ENCODE measurements around the gene IQCH. TPM values are rescaled to one million over a fixed set of nuclear protein-coding genes. Genes with fewer than 3 reads are reported as not detected.

IQCH gene
- total RNA-seq, 1 experiment from 2014 or later, result 1.1 TPM

DNA sequence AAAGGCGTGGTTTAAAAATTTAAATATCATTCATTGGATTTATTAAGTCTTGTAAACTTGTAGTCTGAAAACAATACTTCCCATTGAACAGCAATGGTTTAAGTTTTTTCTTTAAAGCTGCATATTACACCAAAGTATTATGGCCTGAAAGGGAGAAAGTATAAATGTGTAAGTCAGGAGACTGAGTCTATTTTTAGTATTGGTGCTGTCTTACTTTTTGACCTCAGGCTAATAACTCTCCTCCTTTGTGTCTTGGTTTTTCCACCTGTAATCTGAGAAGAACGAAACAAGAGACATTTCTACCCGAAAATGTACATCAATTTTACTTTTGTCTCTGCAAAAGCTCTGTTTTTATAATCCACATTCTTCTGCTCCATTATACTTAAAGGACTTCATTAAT is 273.9 kb downstream of the IQCH start:
- WGBS (ENCODE audit: extremely low coverage, insufficient read length, low lambda C conversion rate), result no CpG with 5 or more reads among the region's 3 CpGs
- Histone ChIP-seq H4K20me1 (ENCODE audit: control insufficient read depth, insufficient read depth, insufficient read length) (no peaks in the 10 kb centered on the region), H2BK120ac (ENCODE audit: low read depth, low read length, poor library complexity, severe bottlenecking) (no peak overlapping the region), H3T11ph (ENCODE audit: low read length) (no peak overlapping the region), H3K79me1 (ENCODE audit: insufficient read depth, low read depth, low read length, poor library complexity, severe bottlenecking) (no peaks in the 10 kb centered on the region), H3K9me3 (ENCODE audit: control insufficient read depth, low read depth, low read length) (no peaks in the 10 kb centered on the region), H3K23me2 (ENCODE audit: insufficient read length, low read depth, low read length, poor library complexity, severe bottlenecking) (no peaks in the 10 kb centered on the region), H2AK5ac (ENCODE audit: insufficient read length, low read length) (no peak overlapping the region), H2AFZ (ENCODE audit: low read length) (no peak overlapping the region), H3K4me2 (ENCODE audit: insufficient read depth, insufficient read length, low read length) (no peak overlapping the region), H4K5ac (ENCODE audit: insufficient read length, low read depth, low read length) (no peak overlapping the region), H2BK12ac (ENCODE audit: insufficient read length, low read depth, low read length) (no peak overlapping the region), H3K4me1 (ENCODE audit: insufficient read depth, low read length) (no peaks in the 10 kb centered on the region), H2BK15ac (ENCODE audit: low read depth, low read length) (no peak overlapping the region), H3K56ac (ENCODE audit: insufficient read length, low read depth, low read length) (no peak overlapping the region), H4K8ac (replicated peaks; ENCODE audit: insufficient read length, low read depth, low read length) (no peak overlapping the region), H3K4ac (ENCODE audit: low read depth, low read length) (no peak overlapping the region), H3K23ac (ENCODE audit: insufficient read length, low read depth, low read length) (no peak overlapping the region), H3K18ac (ENCODE audit: insufficient read length, low read depth, low read length) (no peak overlapping the region), H3K14ac (ENCODE audit: insufficient read depth, low read length) (no peak overlapping the region), H3K27ac (ENCODE audit: insufficient read length, low read depth, low read length) (no peak overlapping the region), H4K91ac (ENCODE audit: insufficient read length, low read depth, low read length) (no peak overlapping the region), H2BK5ac (ENCODE audit: insufficient read length, low read length) (no peak overlapping the region), H3K9ac (ENCODE audit: extremely low read depth, insufficient read length, low read length) (no peak overlapping the region), H3K79me2 (ENCODE audit: insufficient read depth, low read length) (no peaks in the 10 kb centered on the region), H2BK20ac (ENCODE audit: low read depth, low read length, poor library complexity, severe bottlenecking) (no peak overlapping the region), H3K27me3 (ENCODE audit: insufficient read depth, low read length) (no peaks in the 10 kb centered on the region)
- H3K27me3 Mint-ChIP-seq (ENCODE audit: low read depth), result no peaks in the 10 kb centered on the region
- H3K36me3 Mint-ChIP-seq (ENCODE audit: insufficient read depth in 1 of 3, low read depth in 3 of 3), result no peaks in the 10 kb centered on the region
- DNase-seq, result no peak
- H3K9me3 Mint-ChIP-seq, result no peaks in the 10 kb centered on the region
- TF ChIP-seq, protein P1, sequence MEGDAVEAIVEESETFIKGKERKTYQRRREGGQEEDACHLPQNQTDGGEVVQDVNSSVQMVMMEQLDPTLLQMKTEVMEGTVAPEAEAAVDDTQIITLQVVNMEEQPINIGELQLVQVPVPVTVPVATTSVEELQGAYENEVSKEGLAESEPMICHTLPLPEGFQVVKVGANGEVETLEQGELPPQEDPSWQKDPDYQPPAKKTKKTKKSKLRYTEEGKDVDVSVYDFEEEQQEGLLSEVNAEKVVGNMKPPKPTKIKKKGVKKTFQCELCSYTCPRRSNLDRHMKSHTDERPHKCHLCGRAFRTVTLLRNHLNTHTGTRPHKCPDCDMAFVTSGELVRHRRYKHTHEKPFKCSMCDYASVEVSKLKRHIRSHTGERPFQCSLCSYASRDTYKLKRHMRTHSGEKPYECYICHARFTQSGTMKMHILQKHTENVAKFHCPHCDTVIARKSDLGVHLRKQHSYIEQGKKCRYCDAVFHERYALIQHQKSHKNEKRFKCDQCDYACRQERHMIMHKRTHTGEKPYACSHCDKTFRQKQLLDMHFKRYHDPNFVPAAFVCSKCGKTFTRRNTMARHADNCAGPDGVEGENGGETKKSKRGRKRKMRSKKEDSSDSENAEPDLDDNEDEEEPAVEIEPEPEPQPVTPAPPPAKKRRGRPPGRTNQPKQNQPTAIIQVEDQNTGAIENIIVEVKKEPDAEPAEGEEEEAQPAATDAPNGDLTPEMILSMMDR (conservative IDR thresholded peaks at IDR 0.05), result no peak
- H3K4me1 Mint-ChIP-seq, result peaks cover 3 to 4% of the 10 kb centered on the region in 2 experiments; a peak in 3 of 4 replicates
- H3K4me3 Mint-ChIP-seq, result no peak overlapping the region
- no peak overlapping the region for H3K27ac Mint-ChIP-seq

Data from H9 (cell line).